Naive thymus-derived CD4-positive, alpha-beta T cell (primary cell): ENCODE results near the gene PAX8. TPM values are rescaled to one million over a fixed set of nuclear protein-coding genes. Genes with fewer than 3 reads are reported as not detected.

ENCODE experiments used
- ATAC-seq: fragments of 150-1000 bp; cut with Tn5 transposase; 2 replicates; pipeline ENCODE4 v1.10.0; 2021; ENCODE audit warnings: mild to moderate bottlenecking, moderate library complexity
- CTCF ChIA-PET: fragments of 350-600 bp; sonication (Branson Sonifier 250); formaldehyde crosslinking; loops from one replicate; lab custom pipeline; 2021; ENCODE audit warnings: antibody characterized with exemption; lab: Charles Lee
- POLR2A ChIA-PET: fragments of 350-600 bp; sonication (Branson Sonifier 250); formaldehyde crosslinking; loops from one replicate; lab custom pipeline; 2021; ENCODE audit warnings: antibody characterized with exemption, inconsistent platforms; lab: Charles Lee
- DNase-seq, 9 donors: peaks; one replicate each; pipeline versions ENCODE4 v3.0.0 to v3.0.0-alpha.2; 2020 to 2022; ENCODE audit warnings: mixed read lengths in 1 of 9
- H3K27ac ChIP-seq: one replicate; pipeline ENCODE4 v1.7.0; 2013; ENCODE audit warnings: mild to moderate bottlenecking, low read depth, low read length, moderate library complexity
- H3K27me3 ChIP-seq, 2 donors: one replicate each; pipeline ENCODE4 v1.7.0; 2013; ENCODE audit warnings: low read length in 2 of 2, mild to moderate bottlenecking in 2 of 2, moderate library complexity in 2 of 2; ENCODE audit not compliant: control insufficient read depth in 2 of 2, insufficient read depth in 2 of 2
- H3K36me3 ChIP-seq, 3 experiments: 1 replicate in 2 of 3; 2 replicates in 1 of 3; pipeline ENCODE4 v1.7.0; 2013; ENCODE audit warnings: low read length in 3 of 3, mild to moderate bottlenecking in 3 of 3, moderate library complexity in 1 of 3; ENCODE audit not compliant: insufficient read depth in 3 of 3, control insufficient read depth in 2 of 3
- H3K4me1 ChIP-seq, 2 donors: one replicate each; pipeline ENCODE4 v1.7.0; 2013; ENCODE audit warnings: low read length in 2 of 2, mild to moderate bottlenecking in 2 of 2, moderate library complexity in 1 of 2; ENCODE audit not compliant: control insufficient read depth in 2 of 2, insufficient read depth in 2 of 2
- H3K4me3 ChIP-seq: 2 replicates; pipeline ENCODE4 v1.7.0; 2013; ENCODE audit warnings: mild to moderate bottlenecking, low read length
- H3K9me3 ChIP-seq, 3 experiments: 1 replicate in 2 of 3; 2 replicates in 1 of 3; pipeline ENCODE4 v1.7.0; 2013; ENCODE audit warnings: low read length in 3 of 3; ENCODE audit not compliant: control insufficient read depth in 2 of 3
- H3K27ac Mint-ChIP-seq, 9 donors: one replicate each; pipeline ENCODE4 v1.8.0; 2020 to 2022; ENCODE audit warnings: mixed read lengths in 9 of 9, mild to moderate bottlenecking in 8 of 9, moderate library complexity in 5 of 9, inconsistent platforms in 2 of 9
- H3K27me3 Mint-ChIP-seq, 5 donors: one replicate each; pipeline ENCODE4 v1.8.0; 2021 to 2022; ENCODE audit warnings: mixed read lengths in 5 of 5, mild to moderate bottlenecking in 1 of 5
- H3K36me3 Mint-ChIP-seq, 5 donors: one replicate each; pipeline ENCODE4 v1.8.0; 2020 to 2022; ENCODE audit warnings: mixed read lengths in 5 of 5, mild to moderate bottlenecking in 3 of 5, inconsistent platforms in 1 of 5
- H3K4me1 Mint-ChIP-seq, 7 donors: one replicate each; pipeline ENCODE4 v1.8.0; 2020 to 2022; ENCODE audit warnings: mixed read lengths in 7 of 7, mild to moderate bottlenecking in 3 of 7, inconsistent platforms in 1 of 7
- H3K4me3 Mint-ChIP-seq, 10 donors: one replicate each; pipeline ENCODE4 v1.8.0; 2020 to 2022; ENCODE audit warnings: mild to moderate bottlenecking in 10 of 10, mixed read lengths in 10 of 10, moderate library complexity in 6 of 10, inconsistent platforms in 2 of 10
- H3K9me3 Mint-ChIP-seq, 11 donors: one replicate each; pipeline ENCODE4 v1.8.0; 2020 to 2022; ENCODE audit warnings: mixed read lengths in 11 of 11, mild to moderate bottlenecking in 4 of 11, inconsistent platforms in 1 of 11, moderate library complexity in 1 of 11
- intact Hi-C, 2 donors: fragments of 100-400 bp; cut with micrococcal nuclease; formaldehyde crosslinking; loops; one replicate each; pipeline ENCODE4 v1.15.1; 2023
- polyA plus RNA-seq, 2 donors: library from polyadenylated mRNA; unstranded; fragments of 300-500 nt; fragmentation: Illumina TruSeq; gene quantifications; one replicate each; pipeline ENCODE4 v1.2.3, GENCODE V29; 2021
- total RNA-seq, 6 experiments: library from RNA in 5 of 6; stranded (reverse) in 5 of 6; gene quantifications; 1 replicate in 5 of 6; 2 replicates in 1 of 6; pipeline ENCODE4 v1.2.3 and lab custom pipeline; 2021 to 2026

PAX8 gene
- total and polyA plus RNA-seq, 7 experiments from 2014 or later, result 0.09 to 1.5 (median 1.2) TPM

- Mint-ChIP-seq H3K27ac (peak overlapping the region in 3 of 9 donors; percentile 32 to 83 (median 59)), H3K9me3 (peaks cover 0 to 2% (median 0%) of the 10 kb centered on the region in 11 donors), H3K4me1 (peaks cover 5 to 18% (median 13%) of the 10 kb centered on the region in 7 donors), H3K27me3 (peaks cover 0 to 4% (median 0%) of the 10 kb centered on the region in 5 donors), H3K36me3 (no peaks in the 10 kb centered on the region), H3K4me3 (no peak overlapping the region)
- no peaks in the 10 kb centered on the region for H3K36me3 ChIP-seq
- ATAC-seq (no peak), DNase-seq (no peak)
- intact Hi-C loops, result no loop called here
- POLR2A ChIA-PET, result no interaction called here
- H3K27ac ChIP-seq, result no peak overlapping the region
- no peaks in the 10 kb centered on the region for H3K27me3 ChIP-seq
- CTCF ChIA-PET, result interaction anchor here (0.7 to 1.1 kb wide), 2 partner anchors 31 to 35 kb away, joined by 3 read pairs; no protein-coding TSS in a partner anchor
- no peaks in the 10 kb centered on the region for H3K9me3 ChIP-seq
- H3K4me3 ChIP-seq, result no peak overlapping the region
- H3K4me1 ChIP-seq, result no peaks in the 10 kb centered on the region
These were observed 67.3 kb downstream of the PAX8 start for GRCh38 chr2:113211226-113212105.

- H3K9me3 ChIP-seq, result no peaks in the 10 kb centered on the region
- Mint-ChIP-seq H3K27ac (peak overlapping the region in 6 of 9 donors; percentile 47 to 85 (median 67)), H3K27me3 (peaks cover 0 to 4% (median 0%) of the 10 kb centered on the region in 5 donors), H3K4me1 (peaks cover 12 to 26% (median 21%) of the 10 kb centered on the region in 7 donors), H3K36me3 (no peaks in the 10 kb centered on the region), H3K9me3 (peaks cover 0 to 2% (median 0%) of the 10 kb centered on the region in 11 donors), H3K4me3 (no peak overlapping the region)
- POLR2A ChIA-PET, result no interaction called here
- ATAC-seq, result no peak
- no peak overlapping the region for H3K27ac ChIP-seq
- no peaks in the 10 kb centered on the region for H3K27me3 ChIP-seq
- intact Hi-C loops, result no loop called here
- H3K4me1 ChIP-seq, result peaks cover under 1 to 2% of the 10 kb centered on the region in 2 donors
- H3K36me3 ChIP-seq, result no peaks in the 10 kb centered on the region
- H3K4me3 ChIP-seq, result no peak overlapping the region
- CTCF ChIA-PET, result interaction anchor here (0.6 to 1.5 kb wide), 2 partner anchors 28 to 74 kb away, joined by 3 to 4 read pairs; no protein-coding TSS in a partner anchor
- DNase-seq, result no peak
These were observed 69.0 kb downstream of the PAX8 start for GRCh38 chr2:113209646-113210171.

DNA sequence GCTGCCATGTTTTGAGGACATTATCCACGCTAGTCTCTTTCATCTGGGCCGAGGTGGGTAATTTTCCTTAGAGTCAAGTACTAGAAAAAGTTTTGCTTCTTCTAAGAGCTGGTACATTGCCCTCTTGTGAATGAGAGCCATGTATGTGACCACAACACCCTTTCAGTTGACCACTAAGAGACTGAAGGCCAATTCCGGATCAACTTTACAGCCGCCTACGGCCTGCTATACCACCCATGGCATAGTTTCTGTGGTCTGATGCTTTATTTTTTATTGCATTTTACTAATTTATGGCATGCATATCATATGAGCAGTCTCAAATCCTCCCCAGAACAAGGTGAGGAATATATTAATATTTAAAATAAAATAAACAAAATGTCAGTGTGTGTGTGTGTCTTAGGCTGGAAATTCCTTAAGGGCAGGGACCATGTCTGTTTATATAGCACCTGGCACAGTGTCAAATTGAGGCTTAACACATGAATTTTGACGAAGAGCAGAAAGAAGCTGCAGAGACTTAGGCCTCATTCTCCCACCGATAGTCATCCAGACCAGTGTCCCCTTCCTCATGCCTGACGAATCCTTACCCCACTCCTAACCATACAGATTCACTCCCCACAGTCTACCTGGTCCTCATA lies 69.6 kb downstream of the PAX8 start:
- no peak for ATAC-seq
- H3K27ac Mint-ChIP-seq, result peak overlapping the region in 7 of 9 donors; percentile 54 to 85 (median 77)
- intact Hi-C loops, result no loop called here

DNA sequence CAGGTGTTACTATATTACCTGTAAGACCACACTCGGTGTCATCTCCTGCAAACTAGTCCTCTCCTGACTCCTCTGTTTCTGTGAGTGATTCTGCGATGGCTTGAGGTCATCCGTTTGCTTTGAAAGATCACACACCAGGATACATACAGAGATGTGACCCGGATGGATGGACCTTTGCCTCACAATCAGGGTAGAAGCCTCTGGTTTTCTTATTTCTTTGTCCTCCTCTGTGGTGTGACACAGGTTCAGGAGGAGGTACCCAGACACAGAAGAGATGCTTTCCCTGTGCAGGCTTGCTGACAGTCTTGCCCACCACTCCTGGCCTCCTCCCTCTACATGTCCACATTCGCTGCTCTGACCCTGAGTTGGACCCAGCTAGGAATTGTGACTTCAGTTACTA lies 70.3 kb downstream of the PAX8 start:
- intact Hi-C loops, result no loop called here
- no peak for ATAC-seq
- H3K4me3 ChIP-seq, result no peak overlapping the region
- CTCF ChIA-PET, result interaction anchor here (1.5 kb wide), 1 partner anchor 73 kb away, joined by 4 read pairs; no protein-coding TSS in a partner anchor
- H3K27ac Mint-ChIP-seq, result peak overlapping the region in 7 of 9 donors; percentile 23 to 84 (median 62)
- no peak overlapping the region for H3K27ac ChIP-seq
- H3K36me3 Mint-ChIP-seq, result peaks cover 0 to 5% (median 0%) of the 10 kb centered on the region in 5 donors
- H3K9me3 Mint-ChIP-seq, result peaks cover 0 to 2% (median 0%) of the 10 kb centered on the region in 11 donors
- H3K4me1 ChIP-seq, result peaks cover 9 to 10% of the 10 kb centered on the region in 2 donors
- H3K9me3 ChIP-seq, result no peaks in the 10 kb centered on the region
- DNase-seq, result no peak
- H3K27me3 Mint-ChIP-seq, result peaks cover 0 to 4% (median 0%) of the 10 kb centered on the region in 5 donors
- peaks cover 14 to 37% (median 31%) of the 10 kb centered on the region in 7 donors for H3K4me1 Mint-ChIP-seq
- no peaks in the 10 kb centered on the region for H3K36me3 ChIP-seq
- no peaks in the 10 kb centered on the region for H3K27me3 ChIP-seq
- no peak overlapping the region for H3K4me3 Mint-ChIP-seq
- POLR2A ChIA-PET, result no interaction called here

More for the DNA sequence above, 69.6 kb downstream of the PAX8 start:
- no peak overlapping the region for H3K27ac ChIP-seq
- peaks cover 0 to 2% (median 0%) of the 10 kb centered on the region in 11 donors for H3K9me3 Mint-ChIP-seq
- peaks cover 12 to 32% (median 27%) of the 10 kb centered on the region in 7 donors for H3K4me1 Mint-ChIP-seq
- ChIA-PET POLR2A (no interaction called here), CTCF (interaction anchor here (1.5 kb wide), 1 partner anchor 74 kb away, joined by 4 read pairs; no protein-coding TSS in a partner anchor)
- H3K27me3 Mint-ChIP-seq, result peaks cover 0 to 4% (median 0%) of the 10 kb centered on the region in 5 donors
- no peaks in the 10 kb centered on the region for H3K9me3 ChIP-seq
- no peaks in the 10 kb centered on the region for H3K36me3 ChIP-seq
- H3K4me3 Mint-ChIP-seq, result no peak overlapping the region
- H3K4me1 ChIP-seq, result peaks cover 7 to 8% of the 10 kb centered on the region in 2 donors
- DNase-seq, result no peak
- no peak overlapping the region for H3K4me3 ChIP-seq
- no peaks in the 10 kb centered on the region for H3K27me3 ChIP-seq
- peaks cover 0 to 1% (median 0%) of the 10 kb centered on the region in 5 donors for H3K36me3 Mint-ChIP-seq

- Mint-ChIP-seq H3K4me3 (no peak overlapping the region), H3K27me3 (peaks cover 0 to under 1% (median 0%) of the 10 kb centered on the region in 5 donors), H3K36me3 (peaks cover 0 to 9% (median 0%) of the 10 kb centered on the region in 5 donors), H3K27ac (peak overlapping the region in 7 of 9 donors; percentile 41 to 86 (median 72)), H3K9me3 (no peaks in the 10 kb centered on the region), H3K4me1 (peaks cover 18 to 42% (median 31%) of the 10 kb centered on the region in 7 donors)
- DNase-seq, result no peak
- ATAC-seq, result no peak
- POLR2A ChIA-PET, result interaction anchor here (0.9 to 1.1 kb wide), 2 partner anchors 10 to 51 kb away, joined by 3 read pairs; no protein-coding TSS in a partner anchor
- CTCF ChIA-PET, result interaction anchor here (3.7 to 17.9 kb wide), 4 partner anchors 43 to 183 kb away, joined by 21 to 356 read pairs (median 38); no protein-coding TSS in a partner anchor
- H3K27ac ChIP-seq, result peak overlapping the region; percentile 35
- H3K9me3 ChIP-seq, result no peaks in the 10 kb centered on the region
- no peak overlapping the region for H3K4me3 ChIP-seq
- peaks cover 0 to 13% (median 0%) of the 10 kb centered on the region in 3 experiments for H3K36me3 ChIP-seq
- intact Hi-C loops, result no loop called here
- H3K4me1 ChIP-seq, result peaks cover 9 to 10% of the 10 kb centered on the region in 2 donors
- no peaks in the 10 kb centered on the region for H3K27me3 ChIP-seq
These were observed 71.7 kb downstream of the PAX8 start for GRCh38 chr2:113207021-113207420.

- peaks cover 0 to 20% (median 5%) of the 10 kb centered on the region in 3 experiments for H3K36me3 ChIP-seq
- H3K9me3 Mint-ChIP-seq, result no peaks in the 10 kb centered on the region
- no peaks in the 10 kb centered on the region for H3K9me3 ChIP-seq
- DNase-seq (no peak), ATAC-seq (no peak)
- CTCF ChIA-PET, result interaction anchor here (0.6 to 17.9 kb wide), 9 partner anchors 9 to 183 kb away, joined by 3 to 356 read pairs (median 19); partner anchors contain the start of gene PSD4
- no peak overlapping the region for H3K4me3 ChIP-seq
- H3K27me3 Mint-ChIP-seq, result no peaks in the 10 kb centered on the region
- intact Hi-C loops, result no loop called here
- H3K4me3 Mint-ChIP-seq, result peak overlapping the region in 1 of 10 donors; percentile 34
- no peak overlapping the region for H3K27ac ChIP-seq
- H3K4me1 ChIP-seq, result peaks cover 9 to 10% of the 10 kb centered on the region in 2 donors
- POLR2A ChIA-PET, result interaction anchor here (0.5 to 1.4 kb wide), 4 partner anchors 10 to 69 kb away, joined by 3 to 4 read pairs (median 3); no protein-coding TSS in a partner anchor
- no peaks in the 10 kb centered on the region for H3K27me3 ChIP-seq
- H3K4me1 Mint-ChIP-seq, result peaks cover 18 to 42% (median 31%) of the 10 kb centered on the region in 7 donors
- peaks cover 0 to 9% (median 0%) of the 10 kb centered on the region in 5 donors for H3K36me3 Mint-ChIP-seq
- H3K27ac Mint-ChIP-seq, result peak overlapping the region; percentile 35 to 96 (median 82)
These were observed 72.5 kb downstream of the PAX8 start for GRCh38 chr2:113206251-113206650.
